HCT116 (cell line): Measurements from ENCODE around the gene RNF41. TPM values are rescaled to one million over a fixed set of nuclear protein-coding genes. Genes with fewer than 3 reads are reported as not detected.

ENCODE experiments used
- ATAC-seq: fragments of 200-7000 bp; cut with Tn5 transposase; 2 replicates; pipeline ENCODE4 v1.9.1; 2020; ENCODE audit warnings: mild to moderate bottlenecking, moderate library complexity
- BruUV-seq: library from RNA; stranded (reverse); fragments of 400-500 nt; replicated peaks from 2 replicates; lab custom pipeline; 2021; lab: Mats Ljungman, UMichigan
- CTCF ChIA-PET: fragments of 300-600 bp; sonication (Branson Sonifier 250); formaldehyde crosslinking; loops from one replicate; lab custom pipeline; 2021; ENCODE audit warnings: antibody characterized with exemption; lab: Charles Lee
- POLR2A ChIA-PET: fragments of 300-600, 350-600 bp; sonication (Branson Sonifier 250); formaldehyde crosslinking; loops from one replicate; lab custom pipeline; 2021; ENCODE audit warnings: antibody characterized with exemption; lab: Charles Lee
- RAD21 ChIA-PET, 2 experiments: fragments of 300-600 bp; sonication (Branson Sonifier 250); formaldehyde crosslinking; loops; one replicate each; lab custom pipeline; 2023; ENCODE audit warnings: low total read pairs in 2 of 2; ENCODE audit not compliant: uncharacterized antibody in 2 of 2, unreplicated experiment in 2 of 2, low non-redundant PET in 1 of 2; lab: Charles Lee
- DNase-seq: peaks from one replicate; pipeline ENCODE4 v3.0.0-alpha.2; 2010; ENCODE audit warnings: low read depth, low spot score
- H2AFZ ChIP-seq: fragments of 200-600 bp; shearing (Covaris generic), sonication (generic); 2 replicates; pipeline ENCODE4 v1.6.1; 2017; ENCODE audit warnings: low read depth, mixed run types, mixed read lengths, antibody characterized with exemption, low read length; ENCODE audit not compliant: poor library complexity, severe bottlenecking
- H3K27ac ChIP-seq: 2 replicates; pipeline ENCODE4 v1.5.1; 2012; ENCODE audit warnings: low read depth, low read length
- H3K27me3 ChIP-seq: fragments of 200-600 bp; sonication (generic); 2 replicates; pipeline ENCODE4 v1.6.1; 2016; ENCODE audit warnings: mixed run types, low read length, mixed read lengths; ENCODE audit not compliant: insufficient read depth
- H3K36me3 ChIP-seq, 2 experiments: fragments of 200-500 bp in 1 of 2; fragments of 200-600 bp in 1 of 2; sonication (Bioruptor generic) in 1 of 2; sonication (generic) in 1 of 2; 2 replicates each; pipeline versions ENCODE4 v1.5.1 to v1.6.1; 2014 to 2016; ENCODE audit warnings: low read length in 2 of 2, inconsistent platforms in 1 of 2, mixed read lengths in 1 of 2, mixed run types in 1 of 2; ENCODE audit not compliant: insufficient read depth in 2 of 2, control insufficient read depth in 1 of 2
- H3K4me1 ChIP-seq, 2 experiments: fragments of 200-600 bp in 1 of 2; sonication (generic) in 1 of 2; 2 replicates each; pipeline versions ENCODE4 v1.5.1 to v1.6.1; 2012 to 2017; ENCODE audit warnings: low read length in 2 of 2, inconsistent platforms in 1 of 2, mild to moderate bottlenecking in 1 of 2, mixed read lengths in 1 of 2, mixed run types in 1 of 2, moderate library complexity in 1 of 2; ENCODE audit not compliant: insufficient read depth in 2 of 2, control insufficient read depth in 1 of 2
- H3K4me2 ChIP-seq: fragments of 200-600 bp; sonication (generic); 2 replicates; pipeline ENCODE4 v1.6.1; 2017; ENCODE audit warnings: mixed run types, low read length, mixed read lengths
- H3K4me3 ChIP-seq, 2 experiments: fragments of 200-600 bp in 1 of 2; sonication (generic) in 1 of 2; replicated peaks in 1 of 2; 2 replicates each; pipeline ENCODE4 v1.5.1; 2011 to 2016; ENCODE audit warnings: low read length in 2 of 2, control low read depth in 1 of 2, low read depth in 1 of 2, mild to moderate bottlenecking in 1 of 2, mixed read lengths in 1 of 2, mixed run types in 1 of 2
- H3K79me2 ChIP-seq: fragments of 200-600 bp; sonication (generic); 2 replicates; pipeline ENCODE4 v1.6.1; 2017; ENCODE audit warnings: mild to moderate bottlenecking, mixed run types, low read length, moderate library complexity, mixed read lengths; ENCODE audit not compliant: insufficient read depth
- H3K9ac ChIP-seq: fragments of 200-600 bp; sonication (generic); 2 replicates; pipeline ENCODE4 v1.6.1; 2016; ENCODE audit warnings: low read length, mixed read lengths
- H3K9me2 ChIP-seq: fragments of 200-600 bp; sonication (generic), shearing (Covaris generic); 2 replicates; pipeline ENCODE4 v1.6.1; 2017; ENCODE audit warnings: mixed run types, mild to moderate bottlenecking, moderate library complexity; ENCODE audit not compliant: insufficient read depth
- H3K9me3 ChIP-seq, 2 experiments: fragments of 200-500 bp in 1 of 2; fragments of 200-600 bp in 1 of 2; sonication (Bioruptor generic) in 1 of 2; sonication (generic) in 1 of 2; 2 replicates each; pipeline ENCODE4 v1.6.1; 2014 to 2017; ENCODE audit warnings: low read length in 2 of 2, mixed read lengths in 2 of 2, inconsistent platforms in 1 of 2, low read depth in 1 of 2, mild to moderate bottlenecking in 1 of 2, mixed run types in 1 of 2, moderate library complexity in 1 of 2; ENCODE audit not compliant: control insufficient read depth in 1 of 2, insufficient read depth in 1 of 2
- H4K20me1 ChIP-seq: fragments of 200-600 bp; sonication (generic), shearing (Covaris generic); 2 replicates; pipeline ENCODE4 v1.6.1; 2017; ENCODE audit warnings: mixed run types, mild to moderate bottlenecking, moderate library complexity; ENCODE audit not compliant: insufficient read depth
- ATF3 ChIP-seq: IDR thresholded peaks from 2 replicates; pipeline ENCODE4 v1.6.1; 2012
- CBX3 ChIP-seq: IDR thresholded peaks from 2 replicates; pipeline ENCODE4 v1.6.1; 2012; ENCODE audit warnings: low read depth
- CEBPB ChIP-seq: IDR thresholded peaks from 2 replicates; pipeline ENCODE4 v1.6.1; 2012; ENCODE audit warnings: low read depth
- CTCF ChIP-seq, 3 experiments: fragments of 200-600 bp in 1 of 3; sonication (generic) in 1 of 3; IDR thresholded peaks in 2 of 3; conservative IDR thresholded peaks in 1 of 3; 2 replicates each; pipeline ENCODE4 v1.5.1; 2012 to 2017; ENCODE audit warnings: low read depth in 2 of 3, low read length in 2 of 3, antibody characterized with exemption in 1 of 3, borderline replicate concordance in 1 of 3, control low read depth in 1 of 3, mild to moderate bottlenecking in 1 of 3, mixed read lengths in 1 of 3, mixed run types in 1 of 3, moderate library complexity in 1 of 3; ENCODE audit not compliant: insufficient read depth in 1 of 3
- ELF1 ChIP-seq: IDR thresholded peaks from 2 replicates; pipeline ENCODE4 v1.6.1; 2012; ENCODE audit warnings: low read depth, borderline replicate concordance
- EZH2 ChIP-seq: fragments of 200-600 bp; sonication (generic); IDR thresholded peaks from 2 replicates; pipeline ENCODE4 v1.6.1; 2017; ENCODE audit warnings: antibody characterized with exemption, mixed run types
- EZH2phosphoT487 ChIP-seq: fragments of 200-600 bp; IDR thresholded peaks from 2 replicates; pipeline ENCODE4 v1.6.1; 2018; ENCODE audit warnings: antibody characterized with exemption, borderline replicate concordance
- FOSL1 ChIP-seq: IDR thresholded peaks from 2 replicates; pipeline ENCODE4 v1.6.1; 2012; ENCODE audit warnings: low read depth
- JUND ChIP-seq: IDR thresholded peaks from 2 replicates; pipeline ENCODE4 v1.6.1; 2012
- POLR2A ChIP-seq: IDR thresholded peaks from 2 replicates; pipeline ENCODE4 v1.7.0; 2011; ENCODE audit warnings: borderline replicate concordance; ENCODE audit not compliant: insufficient read depth, insufficient read length; ENCODE audit errors: extremely low read depth
- POLR2AphosphoS5 ChIP-seq: IDR thresholded peaks from 2 replicates; pipeline ENCODE4 v1.6.1; 2011; ENCODE audit warnings: mild to moderate bottlenecking, low read depth, low read length, moderate library complexity
- RAD21 ChIP-seq: IDR thresholded peaks from 2 replicates; pipeline ENCODE4 v1.6.1; 2012; ENCODE audit warnings: low read depth, mild to moderate bottlenecking
- SP1 ChIP-seq: IDR thresholded peaks from 2 replicates; pipeline ENCODE4 v1.6.1; 2012; ENCODE audit warnings: low read depth
- SRF ChIP-seq: IDR thresholded peaks from 2 replicates; pipeline ENCODE4 v1.6.1; 2012; ENCODE audit warnings: low read depth
- TCF7L2 ChIP-seq: IDR thresholded peaks from 2 replicates; pipeline ENCODE4 v1.7.0; 2011; ENCODE audit warnings: borderline replicate concordance, inconsistent platforms; ENCODE audit not compliant: insufficient read depth, insufficient read length; ENCODE audit errors: extremely low read depth
- ZNF274 ChIP-seq: fragments of 200-500 bp; sonication (Bioruptor generic); IDR thresholded peaks from 2 replicates; pipeline ENCODE4 v1.6.1; 2014; ENCODE audit warnings: mild to moderate bottlenecking, low read depth, low read length, inconsistent platforms
- intact Hi-C: fragments of 100-400 bp; cut with micrococcal nuclease; formaldehyde crosslinking; loops from 2 replicates; pipeline ENCODE4 v1.10.0; 2022
- total RNA-seq: library from RNA; stranded (reverse); gene quantifications from one replicate; pipeline ENCODE4 v1.2.1, GENCODE V29; 2021; ENCODE audit not compliant: unreplicated experiment
- TF ChIP-seq, protein P1 (sequence below): IDR thresholded peaks from 2 replicates; pipeline ENCODE4 v1.6.1; 2012; ENCODE audit warnings: low read depth
- TF ChIP-seq, protein P2 (sequence below): IDR thresholded peaks from 2 replicates; pipeline ENCODE4 v1.6.1; 2011; ENCODE audit warnings: mild to moderate bottlenecking, low read length, moderate library complexity; ENCODE audit not compliant: insufficient replicate concordance; ENCODE audit errors: extremely low read depth

The RNF41 gene
- total RNA-seq, 1 experiment from 2014 or later, result 40.6 TPM

DNA sequence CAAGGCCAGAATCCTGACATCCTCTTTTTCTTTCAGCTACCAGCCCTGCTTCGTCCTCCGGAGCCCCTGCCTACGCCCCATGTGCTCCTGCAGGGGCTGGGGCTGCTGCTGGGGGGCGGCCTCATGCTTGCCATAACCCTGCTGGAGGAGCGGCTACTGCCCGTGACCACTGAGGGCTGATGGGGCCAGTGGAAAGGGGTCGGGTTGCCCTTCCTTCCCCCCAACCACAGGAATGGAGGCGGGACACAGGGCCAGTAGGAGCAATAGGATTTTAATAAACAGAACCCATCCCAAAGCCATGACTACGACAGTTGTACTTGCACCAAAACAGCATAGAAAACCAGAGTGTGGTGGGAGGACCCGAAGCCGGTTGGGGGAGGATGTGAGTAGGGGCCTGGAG is 15.8 kb upstream of the RNF41 start:
- Histone ChIP-seq H3K4me2 (no peak overlapping the region), H3K27ac (no peak overlapping the region), H4K20me1 (no peaks in the 10 kb centered on the region), H3K9me3 (no peaks in the 10 kb centered on the region), H3K27me3 (no peaks in the 10 kb centered on the region), H3K4me1 (peaks cover 0 to 6% of the 10 kb centered on the region in 2 experiments; a peak in 1 of 4 replicates), H3K4me3 (no peak overlapping the region), H3K9ac (no peak overlapping the region), H2AFZ (no peak overlapping the region), H3K9me2 (no peaks in the 10 kb centered on the region), H3K36me3 (peaks cover 12 to 15% of the 10 kb centered on the region in 2 experiments), H3K79me2 (no peaks in the 10 kb centered on the region)
- RAD21 ChIA-PET, result no interaction called here
- DNase-seq, result no peak
- CTCF ChIA-PET, result no interaction called here
- TF ChIP-seq EZH2phosphoT487 (no peak), ELF1 (no peak), CBX3 (no peak), RAD21 (no peak), TCF7L2 (no peak), EZH2 (no peak), FOSL1 (no peak), POLR2AphosphoS5 (no peak), CTCF (IDR thresholded peaks at IDR 0.05 in 2 of 3, conservative IDR thresholded peaks at IDR 0.05 in 1 of 3; ENCODE audit: borderline replicate concordance in 1 of 3, insufficient read depth in 1 of 3, low read depth in 2 of 3, low read length in 2 of 3) (no peak), ZNF274 (no peak), SRF (no peak), CEBPB (no peak), SP1 (no peak), POLR2A (no peak), JUND (no peak), ATF3 (no peak)
- TF ChIP-seq, protein P1, sequence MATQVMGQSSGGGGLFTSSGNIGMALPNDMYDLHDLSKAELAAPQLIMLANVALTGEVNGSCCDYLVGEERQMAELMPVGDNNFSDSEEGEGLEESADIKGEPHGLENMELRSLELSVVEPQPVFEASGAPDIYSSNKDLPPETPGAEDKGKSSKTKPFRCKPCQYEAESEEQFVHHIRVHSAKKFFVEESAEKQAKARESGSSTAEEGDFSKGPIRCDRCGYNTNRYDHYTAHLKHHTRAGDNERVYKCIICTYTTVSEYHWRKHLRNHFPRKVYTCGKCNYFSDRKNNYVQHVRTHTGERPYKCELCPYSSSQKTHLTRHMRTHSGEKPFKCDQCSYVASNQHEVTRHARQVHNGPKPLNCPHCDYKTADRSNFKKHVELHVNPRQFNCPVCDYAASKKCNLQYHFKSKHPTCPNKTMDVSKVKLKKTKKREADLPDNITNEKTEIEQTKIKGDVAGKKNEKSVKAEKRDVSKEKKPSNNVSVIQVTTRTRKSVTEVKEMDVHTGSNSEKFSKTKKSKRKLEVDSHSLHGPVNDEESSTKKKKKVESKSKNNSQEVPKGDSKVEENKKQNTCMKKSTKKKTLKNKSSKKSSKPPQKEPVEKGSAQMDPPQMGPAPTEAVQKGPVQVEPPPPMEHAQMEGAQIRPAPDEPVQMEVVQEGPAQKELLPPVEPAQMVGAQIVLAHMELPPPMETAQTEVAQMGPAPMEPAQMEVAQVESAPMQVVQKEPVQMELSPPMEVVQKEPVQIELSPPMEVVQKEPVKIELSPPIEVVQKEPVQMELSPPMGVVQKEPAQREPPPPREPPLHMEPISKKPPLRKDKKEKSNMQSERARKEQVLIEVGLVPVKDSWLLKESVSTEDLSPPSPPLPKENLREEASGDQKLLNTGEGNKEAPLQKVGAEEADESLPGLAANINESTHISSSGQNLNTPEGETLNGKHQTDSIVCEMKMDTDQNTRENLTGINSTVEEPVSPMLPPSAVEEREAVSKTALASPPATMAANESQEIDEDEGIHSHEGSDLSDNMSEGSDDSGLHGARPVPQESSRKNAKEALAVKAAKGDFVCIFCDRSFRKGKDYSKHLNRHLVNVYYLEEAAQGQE, result no peak
- TF ChIP-seq, protein P2, sequence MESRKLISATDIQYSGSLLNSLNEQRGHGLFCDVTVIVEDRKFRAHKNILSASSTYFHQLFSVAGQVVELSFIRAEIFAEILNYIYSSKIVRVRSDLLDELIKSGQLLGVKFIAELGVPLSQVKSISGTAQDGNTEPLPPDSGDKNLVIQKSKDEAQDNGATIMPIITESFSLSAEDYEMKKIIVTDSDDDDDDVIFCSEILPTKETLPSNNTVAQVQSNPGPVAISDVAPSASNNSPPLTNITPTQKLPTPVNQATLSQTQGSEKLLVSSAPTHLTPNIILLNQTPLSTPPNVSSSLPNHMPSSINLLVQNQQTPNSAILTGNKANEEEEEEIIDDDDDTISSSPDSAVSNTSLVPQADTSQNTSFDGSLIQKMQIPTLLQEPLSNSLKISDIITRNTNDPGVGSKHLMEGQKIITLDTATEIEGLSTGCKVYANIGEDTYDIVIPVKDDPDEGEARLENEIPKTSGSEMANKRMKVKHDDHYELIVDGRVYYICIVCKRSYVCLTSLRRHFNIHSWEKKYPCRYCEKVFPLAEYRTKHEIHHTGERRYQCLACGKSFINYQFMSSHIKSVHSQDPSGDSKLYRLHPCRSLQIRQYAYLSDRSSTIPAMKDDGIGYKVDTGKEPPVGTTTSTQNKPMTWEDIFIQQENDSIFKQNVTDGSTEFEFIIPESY, result no peak
- ATAC-seq, result no peak
- no TSS peak for BruUV-seq
- intact Hi-C loops, result no loop called here
- POLR2A ChIA-PET, result no interaction called here
